K562 (cell line): Measurements from ENCODE around the gene LMLN.

Source experiments
- CTBP1 ChIP-seq: fragments of 450-650 bp; IDR thresholded peaks from 2 replicates; pipeline ENCODE4 v1.6.1; 2016; ENCODE audit warnings: borderline replicate concordance
- CTCF ChIP-seq, 3 experiments: IDR thresholded peaks in 2 of 3; conservative IDR thresholded peaks in 1 of 3; 2 replicates each; pipeline ENCODE4 v1.5.1; 2011 to 2012; ENCODE audit warnings: low read length in 3 of 3, mild to moderate bottlenecking in 3 of 3, control low read depth in 2 of 3, improper control_type of control experiment in 1 of 3, inconsistent platforms in 1 of 3, low read depth in 1 of 3, mixed read lengths in 1 of 3, moderate library complexity in 1 of 3; ENCODE audit not compliant: insufficient read depth in 2 of 3
- GABPB1 ChIP-seq: sonication (generic); formaldehyde crosslinking; IDR thresholded peaks from 2 replicates; pipeline ENCODE4 v1.8.0; 2022; ENCODE audit warnings: mild to moderate bottlenecking, missing genetic modification reagents
- GTF2F1 ChIP-seq: IDR thresholded peaks from 2 replicates; pipeline ENCODE4 v1.6.1; 2011; ENCODE audit warnings: low read depth, low read length, improper control_type of control experiment
- HDAC8 ChIP-seq: fragments of 450-650 bp; IDR thresholded peaks from 2 replicates; pipeline ENCODE4 v1.6.1; 2016; ENCODE audit warnings: mild to moderate bottlenecking, missing genetic modification characterization, moderate library complexity, missing compliant biosample characterization
- JUNB ChIP-seq: fragments of 450-650 bp; formaldehyde crosslinking; conservative IDR thresholded peaks from 2 replicates; pipeline ENCODE4 v1.4.0; 2020; ENCODE audit warnings: mild to moderate bottlenecking
- JUND ChIP-seq, 2 experiments: IDR thresholded peaks; 2 replicates in 1 of 2; 3 replicates in 1 of 2; pipeline ENCODE4 v1.6.1; 2011; ENCODE audit warnings: borderline replicate concordance in 2 of 2, low read depth in 2 of 2, low read length in 2 of 2, improper control_type of control experiment in 1 of 2, missing biosample characterization in 1 of 2, missing genetic modification characterization in 1 of 2, missing genetic modification reagents in 1 of 2
- POLR2A ChIP-seq: fragments of 450-650 bp; conservative IDR thresholded peaks from 2 replicates; pipeline ENCODE4 v1.6.1; 2016
- TRIM28 ChIP-seq: fragments of 450-650 bp; IDR thresholded peaks from 2 replicates; pipeline ENCODE4 v1.6.1; 2017
- ZBTB8A ChIP-seq: fragments of 450-650 bp; IDR thresholded peaks from 2 replicates; pipeline ENCODE4 v1.6.1; 2018; ENCODE audit warnings: mild to moderate bottlenecking, moderate library complexity; ENCODE audit not compliant: partially characterized antibody
- ZNF408 ChIP-seq: fragments of 250-450 bp; sonication (Bioruptor Pico); IDR thresholded peaks from 2 replicates; pipeline ENCODE4 v1.4.0; 2020; ENCODE audit warnings: low read depth, mild to moderate bottlenecking, moderate library complexity
- TF ChIP-seq, protein P1 (sequence below): fragments of 450-650 bp; IDR thresholded peaks from 2 replicates; pipeline ENCODE4 v1.6.1; 2016; ENCODE audit warnings: low read depth

DNA sequence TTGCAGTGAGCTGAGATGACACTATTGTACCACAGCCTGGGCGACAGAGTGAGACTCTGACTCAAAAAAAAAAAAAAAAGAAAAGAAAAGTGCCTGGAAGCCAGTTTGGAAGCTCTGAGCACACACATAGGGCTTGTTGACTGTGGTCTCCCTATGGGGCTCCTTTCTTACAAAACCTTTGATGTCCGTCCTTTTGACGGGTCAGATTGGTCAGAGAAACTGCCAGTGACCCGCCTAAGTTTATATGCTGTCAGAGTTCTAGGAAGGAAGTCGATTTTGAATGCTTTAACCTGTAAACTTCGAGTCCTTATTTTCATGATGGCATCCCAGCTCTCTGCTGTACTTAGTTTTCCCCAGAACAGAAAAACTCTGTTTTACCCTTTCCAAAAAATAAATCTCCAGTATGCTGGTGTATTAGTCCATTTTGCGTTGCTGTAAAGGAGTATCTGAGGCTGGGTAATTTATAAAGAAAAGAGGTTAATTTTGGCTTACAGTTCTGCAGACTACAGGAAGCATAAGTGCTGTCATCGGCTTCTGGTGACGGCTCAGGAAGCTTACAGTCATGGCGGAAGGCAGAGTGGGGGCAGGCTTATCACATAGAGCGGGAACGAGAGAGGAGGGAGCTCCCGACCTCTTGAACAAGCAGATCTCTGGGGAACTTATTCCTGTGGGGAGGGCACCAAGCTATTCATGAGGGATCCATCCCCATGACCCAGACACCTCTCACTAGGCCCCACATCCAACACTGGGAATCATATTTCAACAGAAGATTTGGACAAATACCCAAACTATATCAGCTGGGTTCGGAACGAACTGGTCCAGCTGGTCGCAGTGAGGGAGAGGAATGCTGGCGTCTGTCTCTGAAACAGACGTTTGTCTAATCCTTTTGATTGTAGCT lies 72.3 kb downstream of the LMLN start:
- no peak for TF ChIP-seq JUNB (CRISPR knock-in tag)
- 0 out of 2 replicates have a peak, but pooled peaks have one; percentile 37 for TF ChIP-seq POLR2A
- no peak for TF ChIP-seq GABPB1 (CRISPR knock-in tag)
- TF ChIP-seq, protein P1, sequence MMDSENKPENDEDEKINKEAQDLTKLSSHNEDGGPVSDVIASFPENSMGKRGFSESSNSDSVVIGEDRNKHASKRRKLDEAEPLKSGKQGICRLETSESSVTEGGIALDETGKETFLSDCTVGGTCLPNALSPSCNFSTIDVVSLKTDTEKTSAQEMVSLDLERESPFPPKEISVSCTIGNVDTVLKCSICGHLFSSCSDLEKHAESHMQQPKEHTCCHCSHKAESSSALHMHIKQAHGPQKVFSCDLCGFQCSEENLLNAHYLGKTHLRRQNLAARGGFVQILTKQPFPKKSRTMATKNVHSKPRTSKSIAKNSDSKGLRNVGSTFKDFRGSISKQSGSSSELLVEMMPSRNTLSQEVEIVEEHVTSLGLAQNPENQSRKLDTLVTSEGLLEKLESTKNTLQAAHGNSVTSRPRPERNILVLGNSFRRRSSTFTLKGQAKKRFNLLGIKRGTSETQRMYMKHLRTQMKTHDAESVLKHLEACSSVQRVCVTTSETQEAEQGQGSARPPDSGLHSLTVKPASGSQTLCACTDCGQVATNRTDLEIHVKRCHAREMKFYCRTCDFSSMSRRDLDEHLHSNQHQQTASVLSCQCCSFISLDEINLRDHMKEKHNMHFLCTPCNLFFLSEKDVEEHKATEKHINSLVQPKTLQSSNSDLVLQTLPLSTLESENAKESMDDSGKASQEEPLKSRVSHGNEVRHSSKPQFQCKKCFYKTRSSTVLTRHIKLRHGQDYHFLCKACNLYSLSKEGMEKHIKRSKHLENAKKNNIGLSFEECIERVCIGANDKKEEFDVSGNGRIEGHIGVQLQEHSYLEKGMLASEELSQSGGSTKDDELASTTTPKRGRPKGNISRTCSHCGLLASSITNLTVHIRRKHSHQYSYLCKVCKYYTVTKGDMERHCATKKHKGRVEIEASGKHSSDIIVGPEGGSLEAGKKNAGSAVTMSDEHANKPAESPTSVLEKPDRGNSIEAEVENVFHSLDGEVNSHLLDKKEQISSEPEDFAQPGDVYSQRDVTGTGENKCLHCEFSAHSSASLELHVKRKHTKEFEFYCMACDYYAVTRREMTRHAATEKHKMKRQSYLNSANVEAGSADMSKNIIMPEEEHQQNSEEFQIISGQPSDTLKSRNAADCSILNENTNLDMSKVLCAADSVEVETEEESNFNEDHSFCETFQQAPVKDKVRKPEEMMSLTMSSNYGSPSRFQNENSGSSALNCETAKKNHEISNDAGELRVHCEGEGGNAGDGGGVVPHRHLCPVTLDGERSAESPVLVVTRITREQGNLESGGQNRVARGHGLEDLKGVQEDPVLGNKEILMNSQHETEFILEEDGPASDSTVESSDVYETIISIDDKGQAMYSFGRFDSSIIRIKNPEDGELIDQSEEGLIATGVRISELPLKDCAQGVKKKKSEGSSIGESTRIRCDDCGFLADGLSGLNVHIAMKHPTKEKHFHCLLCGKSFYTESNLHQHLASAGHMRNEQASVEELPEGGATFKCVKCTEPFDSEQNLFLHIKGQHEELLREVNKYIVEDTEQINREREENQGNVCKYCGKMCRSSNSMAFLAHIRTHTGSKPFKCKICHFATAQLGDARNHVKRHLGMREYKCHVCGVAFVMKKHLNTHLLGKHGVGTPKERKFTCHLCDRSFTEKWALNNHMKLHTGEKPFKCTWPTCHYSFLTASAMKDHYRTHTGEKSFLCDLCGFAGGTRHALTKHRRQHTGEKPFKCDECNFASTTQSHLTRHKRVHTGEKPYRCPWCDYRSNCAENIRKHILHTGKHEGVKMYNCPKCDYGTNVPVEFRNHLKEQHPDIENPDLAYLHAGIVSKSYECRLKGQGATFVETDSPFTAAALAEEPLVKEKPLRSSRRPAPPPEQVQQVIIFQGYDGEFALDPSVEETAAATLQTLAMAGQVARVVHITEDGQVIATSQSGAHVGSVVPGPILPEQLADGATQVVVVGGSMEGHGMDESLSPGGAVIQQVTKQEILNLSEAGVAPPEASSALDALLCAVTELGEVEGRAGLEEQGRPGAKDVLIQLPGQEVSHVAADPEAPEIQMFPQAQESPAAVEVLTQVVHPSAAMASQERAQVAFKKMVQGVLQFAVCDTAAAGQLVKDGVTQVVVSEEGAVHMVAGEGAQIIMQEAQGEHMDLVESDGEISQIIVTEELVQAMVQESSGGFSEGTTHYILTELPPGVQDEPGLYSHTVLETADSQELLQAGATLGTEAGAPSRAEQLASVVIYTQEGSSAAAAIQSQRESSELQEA, result no peak
- no peak for TF ChIP-seq ZNF408
- TF ChIP-seq CTCF (IDR thresholded peaks at IDR 0.05 in 2 of 3, conservative IDR thresholded peaks at IDR 0.05 in 1 of 3; ENCODE audit: insufficient read depth in 2 of 3, low read depth in 1 of 3, low read length in 3 of 3), result no peak
- no peak for TF ChIP-seq JUND (IDR thresholded peaks at IDR 0.05; ENCODE audit: borderline replicate concordance, low read depth, low read length)
- no peak; the same call in 2 of the 3 replicates for TF ChIP-seq JUND (tag; IDR thresholded peaks at IDR 0.05; ENCODE audit: borderline replicate concordance, low read depth, low read length)
- TF ChIP-seq ZBTB8A, result no peak
- TF ChIP-seq HDAC8, result no peak
- TF ChIP-seq GTF2F1, result no peak
- TF ChIP-seq CTBP1, result no peak
- TF ChIP-seq TRIM28, result no peak
